ENCODE results near the gene EYA4.

- no peak for TF ChIP-seq YY1 (IDR thresholded peaks at IDR 0.05; ENCODE audit: low read depth)
- no peak for TF ChIP-seq CTCF (IDR thresholded peaks at IDR 0.05)
- TF ChIP-seq POLR2AphosphoS5 (IDR thresholded peaks at IDR 0.05; ENCODE audit: low read depth, low read length) = no peak
- no peak for TF ChIP-seq JUND (IDR thresholded peaks at IDR 0.05)
- no peak for TF ChIP-seq SMC3 (IDR thresholded peaks at IDR 0.05; ENCODE audit: low read depth, low read length)
- no peak for TF ChIP-seq EZH2phosphoT487 (IDR thresholded peaks at IDR 0.05; ENCODE audit: borderline replicate concordance, low read depth)
- TF ChIP-seq REST (IDR thresholded peaks at IDR 0.05; ENCODE audit: low read depth, low read length) = no peak
These were observed 74.7 kb downstream of the EYA4 start for GRCh38 chr6:133315811-133316210.
